ENCODE results near the gene KCNMB2.

Gene KCNMB2

GRCh38 chr3:178536211-178537079, at the start of gene KCNMB2:
TSS of gene KCNMB2 (plus strand) at chr3:178536436.
- Histone ChIP-seq H3F3A (ENCODE audit: control insufficient read depth, insufficient read depth) (no peaks in the 10 kb centered on the region), H3K36me3 (ENCODE audit: control insufficient read depth, low read length) (no peaks in the 10 kb centered on the region), H3K27me3 (ENCODE audit: control insufficient read depth, low read length) (no peaks in the 10 kb centered on the region), H3K27ac (ENCODE audit: low read depth, low read length) (no peak within 1 kb of the TSS), H3K4me1 (ENCODE audit: control insufficient read depth, low read length) (peaks cover 14% of the 10 kb centered on the region), H4K20me1 (ENCODE audit: control insufficient read depth, insufficient read depth, low read depth, low read length) (no peaks in the 10 kb centered on the region), H3K9me3 (ENCODE audit: control insufficient read depth, insufficient read depth, low read length) (no peaks in the 10 kb centered on the region), H3K4me2 (ENCODE audit: low read length) (peak within 1 kb of the TSS; percentile 27), H3K79me2 (ENCODE audit: control insufficient read depth, low read length) (no peaks in the 10 kb centered on the region), H3K4me3 (ENCODE audit: low read length) (0 out of 2 replicates have a peak within 1 kb of the TSS, but pooled peaks have one; percentile 18), H3K9me2 (replicated peaks; ENCODE audit: control insufficient read depth, low read length) (no peaks in the 10 kb centered on the region)
- TF ChIP-seq CTCF (IDR thresholded peaks at IDR 0.05; ENCODE audit: low read depth, low read length, poor library complexity, severe bottlenecking) (no peak), EZH2phosphoT487 (IDR thresholded peaks at IDR 0.05; ENCODE audit: borderline replicate concordance, low read length) (no peak)

- no peaks in the 10 kb centered on the region for H3K79me2 ChIP-seq (ENCODE audit: control insufficient read depth, low read length)
- H3K9me2 ChIP-seq (replicated peaks; ENCODE audit: control insufficient read depth, low read length) = no peaks in the 10 kb centered on the region
- H3K4me2 ChIP-seq (ENCODE audit: low read length) = no peak overlapping the region
- no peaks in the 10 kb centered on the region for H4K20me1 ChIP-seq (ENCODE audit: control insufficient read depth, insufficient read depth, low read depth, low read length)
- H3F3A ChIP-seq (ENCODE audit: control insufficient read depth, insufficient read depth) = no peaks in the 10 kb centered on the region
- no peak overlapping the region for H3K4me3 ChIP-seq (ENCODE audit: low read length)
- no peak overlapping the region for H3K27ac ChIP-seq (ENCODE audit: low read depth, low read length)
- TF ChIP-seq CTCF (IDR thresholded peaks at IDR 0.05; ENCODE audit: low read depth, low read length, poor library complexity, severe bottlenecking) = no peak
- TF ChIP-seq EZH2phosphoT487 (IDR thresholded peaks at IDR 0.05; ENCODE audit: borderline replicate concordance, low read length) = no peak
- no peaks in the 10 kb centered on the region for H3K36me3 ChIP-seq (ENCODE audit: control insufficient read depth, low read length)
- peaks cover 16% of the 10 kb centered on the region for H3K4me1 ChIP-seq (ENCODE audit: control insufficient read depth, low read length)
- no peaks in the 10 kb centered on the region for H3K9me3 ChIP-seq (ENCODE audit: control insufficient read depth, insufficient read depth, low read length)
- no peaks in the 10 kb centered on the region for H3K27me3 ChIP-seq (ENCODE audit: control insufficient read depth, low read length)
Measured at GRCh38 chr3:178486903-178487302, 49.3 kb upstream of the KCNMB2 start.

GRCh38 chr3:178487752-178488151, 48.5 kb upstream of the KCNMB2 start:
- peaks cover 14% of the 10 kb centered on the region for H3K4me1 ChIP-seq (ENCODE audit: control insufficient read depth, low read length)
- H3K27ac ChIP-seq (ENCODE audit: low read depth, low read length) = no peak overlapping the region
- no peak for TF ChIP-seq EZH2phosphoT487 (IDR thresholded peaks at IDR 0.05; ENCODE audit: borderline replicate concordance, low read length)
- TF ChIP-seq CTCF (IDR thresholded peaks at IDR 0.05; ENCODE audit: low read depth, low read length, poor library complexity, severe bottlenecking) = no peak
- no peaks in the 10 kb centered on the region for H3K79me2 ChIP-seq (ENCODE audit: control insufficient read depth, low read length)
- no peak overlapping the region for H3K4me2 ChIP-seq (ENCODE audit: low read length)
- H3K4me3 ChIP-seq (ENCODE audit: low read length) = no peak overlapping the region
- H3K36me3 ChIP-seq (ENCODE audit: control insufficient read depth, low read length) = no peaks in the 10 kb centered on the region
- no peaks in the 10 kb centered on the region for H4K20me1 ChIP-seq (ENCODE audit: control insufficient read depth, insufficient read depth, low read depth, low read length)
- H3F3A ChIP-seq (ENCODE audit: control insufficient read depth, insufficient read depth) = no peaks in the 10 kb centered on the region
- no peaks in the 10 kb centered on the region for H3K27me3 ChIP-seq (ENCODE audit: control insufficient read depth, low read length)
- no peaks in the 10 kb centered on the region for H3K9me2 ChIP-seq (replicated peaks; ENCODE audit: control insufficient read depth, low read length)
- H3K9me3 ChIP-seq (ENCODE audit: control insufficient read depth, insufficient read depth, low read length) = no peaks in the 10 kb centered on the region

Measured in DOHH2 (cell line).